GM21717 (cell line): ENCODE measurements around the gene ANO7.

ENCODE experiments used
- ATAC-seq: cut with Tn5 transposase; IDR thresholded peaks from one replicate; pipeline ENCODE4 v1.9.1; 2021; ENCODE audit warnings: mild to moderate bottlenecking, moderate library complexity; ENCODE audit not compliant: unreplicated experiment

The ANO7 gene

DNA sequence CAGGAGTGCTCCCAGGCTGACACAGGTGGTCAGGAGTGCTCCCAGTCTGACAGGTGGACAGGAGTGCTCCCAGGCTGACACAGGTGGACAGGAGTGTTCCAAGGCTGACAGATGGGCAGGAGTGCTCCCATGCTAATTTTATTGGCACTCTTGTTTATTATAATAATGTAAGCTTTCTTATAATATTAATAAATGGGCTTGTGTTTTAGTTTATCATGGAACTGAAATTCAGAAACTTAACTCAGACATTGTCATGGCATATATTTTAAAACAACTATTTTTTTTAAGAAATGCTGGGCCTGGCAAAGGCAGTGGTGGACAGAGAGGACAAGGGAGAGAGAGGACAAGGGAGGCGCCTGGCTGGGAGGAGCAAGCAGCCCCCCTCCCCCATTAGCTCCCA, 18.7 kb downstream of the ANO7 start:
- no peak for ATAC-seq

DNA sequence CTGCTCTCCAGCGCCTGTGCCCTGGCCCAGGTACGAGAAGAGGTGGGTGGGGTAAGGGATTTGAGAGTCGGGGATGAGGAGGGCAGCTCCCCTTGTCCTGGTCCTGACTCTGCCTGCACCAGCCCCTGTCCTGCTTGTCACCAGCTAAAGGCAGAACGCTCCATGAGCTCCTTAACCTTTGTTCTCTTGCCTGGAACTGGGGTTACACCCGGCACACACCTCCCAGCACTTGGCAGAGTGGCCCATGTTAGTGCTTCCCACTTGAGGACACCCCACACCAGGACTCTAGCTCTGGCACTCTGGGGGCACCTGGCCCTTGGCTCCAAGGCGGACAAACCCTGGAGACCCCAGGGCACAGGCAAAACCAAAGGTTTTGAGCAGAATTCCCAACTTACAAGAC, 19.2 kb downstream of the ANO7 start:
- no peak for ATAC-seq

- no peak for ATAC-seq
Measured at GRCh38 chr2:241208058-241208457, 19.6 kb downstream of the ANO7 start.

DNA sequence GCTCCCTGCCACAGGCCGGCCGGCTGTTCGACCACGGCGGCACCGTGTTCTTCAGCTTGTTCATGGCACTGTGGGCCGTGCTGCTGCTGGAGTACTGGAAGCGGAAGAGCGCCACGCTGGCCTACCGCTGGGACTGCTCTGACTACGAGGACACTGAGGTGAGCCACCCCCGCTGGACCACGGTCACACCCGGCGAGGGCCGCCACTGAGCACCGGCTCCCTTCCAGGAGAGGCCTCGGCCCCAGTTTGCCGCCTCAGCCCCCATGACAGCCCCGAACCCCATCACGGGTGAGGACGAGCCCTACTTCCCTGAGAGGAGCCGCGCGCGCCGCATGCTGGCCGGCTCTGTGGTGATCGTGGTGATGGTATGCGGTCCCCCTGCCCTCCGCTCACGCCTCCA, 20.8 kb downstream of the ANO7 start:
- ATAC-seq: no peak

GRCh38 chr2:241211276-241211675, 22.8 kb downstream of the ANO7 start:
- no peak for ATAC-seq

- no peak for ATAC-seq
Measured at GRCh38 chr2:241213041-241213440, 24.6 kb downstream of the ANO7 start.

GRCh38 chr2:241213567-241213966, 25.1 kb downstream of the ANO7 start:
- ATAC-seq: no peak

- ATAC-seq: no peak
Measured at GRCh38 chr2:241214209-241214608, 25.7 kb downstream of the ANO7 start.

GRCh38 chr2:241214766-241215165, 26.3 kb downstream of the ANO7 start:
- ATAC-seq: no peak

DNA sequence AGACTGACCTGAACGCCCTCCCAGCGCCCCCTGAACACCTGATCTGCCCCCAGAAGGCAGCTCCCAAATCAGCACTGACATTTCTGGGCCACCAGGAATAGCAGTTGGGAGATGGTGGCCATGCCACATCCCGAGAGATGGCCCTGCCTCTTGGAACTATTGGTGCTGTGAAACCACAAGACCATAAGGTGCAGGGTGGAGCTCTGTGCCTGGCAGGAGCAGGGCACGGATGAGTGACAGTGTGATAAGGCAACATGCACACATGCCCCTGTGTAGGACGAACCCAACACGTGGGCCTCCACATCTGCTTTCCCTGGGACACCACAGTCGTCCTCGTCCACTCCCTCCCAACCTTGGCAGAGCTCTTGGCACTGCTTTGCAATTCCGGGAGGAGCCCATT, 26.9 kb downstream of the ANO7 start:
- no peak for ATAC-seq

- ATAC-seq: no peak
Measured at GRCh38 chr2:241216211-241216761, 27.8 kb downstream of the ANO7 start.

- no peak for ATAC-seq
Measured at GRCh38 chr2:241217320-241218031, 29.0 kb downstream of the ANO7 start.

- no peak for ATAC-seq
Measured at GRCh38 chr2:241218131-241219029, 29.9 kb downstream of the ANO7 start.

- ATAC-seq: no peak
Measured at GRCh38 chr2:241219030-241219382, 30.5 kb downstream of the ANO7 start.

- ATAC-seq: no peak
Measured at GRCh38 chr2:241219856-241220356, 31.4 kb downstream of the ANO7 start.

GRCh38 chr2:241223211-241224017, 34.9 kb downstream of the ANO7 start:
- no peak for ATAC-seq

DNA sequence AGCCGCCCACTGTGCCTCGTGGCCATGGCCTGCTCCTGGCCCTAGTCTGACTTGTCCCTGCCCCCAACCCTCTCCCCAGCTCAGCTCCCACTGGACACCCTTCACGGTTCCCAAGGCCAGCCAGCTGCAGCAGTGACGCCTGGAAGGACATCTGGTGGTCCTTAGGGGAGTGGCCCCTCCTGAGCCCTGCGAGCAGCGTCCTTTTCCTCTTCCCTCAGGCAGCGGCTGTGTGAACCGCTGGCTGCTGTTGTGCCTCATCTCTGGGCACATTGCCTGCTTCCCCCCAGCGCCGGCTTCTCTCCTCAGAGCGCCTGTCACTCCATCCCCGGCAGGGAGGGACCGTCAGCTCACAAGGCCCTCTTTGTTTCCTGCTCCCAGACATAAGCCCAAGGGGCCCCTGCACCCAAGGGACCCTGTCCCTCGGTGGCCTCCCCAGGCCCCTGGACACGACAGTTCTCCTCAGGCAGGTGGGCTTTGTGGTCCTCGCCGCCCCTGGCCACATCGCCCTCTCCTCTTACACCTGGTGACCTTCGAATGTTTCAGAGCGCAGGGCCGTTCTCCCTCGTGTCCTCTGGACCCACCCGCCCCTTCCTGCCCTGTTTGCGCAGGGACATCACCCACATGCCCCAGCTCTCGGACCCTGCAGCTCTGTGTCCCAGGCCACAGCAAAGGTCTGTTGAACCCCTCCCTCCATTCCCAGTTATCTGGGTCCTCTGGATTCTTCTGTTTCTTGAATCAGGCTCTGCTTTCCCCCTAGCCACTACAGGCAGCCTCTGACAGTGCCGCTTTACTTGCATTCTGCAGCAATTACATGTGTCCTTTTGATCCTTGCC, 35.8 kb downstream of the ANO7 start:
- no peak for ATAC-seq

DNA sequence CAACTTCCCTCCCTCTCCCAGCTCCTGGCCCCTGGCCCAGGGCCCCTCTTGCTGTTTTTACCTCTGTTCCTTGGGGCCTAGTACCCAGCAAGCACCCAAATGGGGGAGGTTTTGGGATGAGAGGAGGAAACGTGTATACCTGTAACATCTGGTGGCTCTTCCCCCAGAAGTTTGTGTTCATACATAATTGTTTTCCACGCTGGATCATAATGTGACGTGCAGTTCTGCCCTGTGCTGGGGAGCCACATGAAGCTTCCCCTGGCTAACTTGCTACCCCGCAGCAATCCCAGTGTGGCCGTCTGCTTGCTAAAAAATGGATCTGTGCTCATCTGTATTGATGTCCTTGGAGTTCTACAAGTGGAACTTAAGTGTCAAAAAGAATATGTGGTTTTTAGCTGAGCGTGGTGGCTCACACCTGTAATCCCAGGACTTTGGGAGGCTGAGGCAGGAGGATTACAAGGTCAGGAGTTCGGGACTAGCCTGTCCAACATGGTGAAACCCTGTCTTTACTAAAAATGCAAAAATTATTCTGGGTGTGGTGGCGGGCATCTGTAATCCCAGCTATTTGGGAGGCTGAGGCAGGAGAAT, 36.5 kb downstream of the ANO7 start:
- ATAC-seq: no peak

DNA sequence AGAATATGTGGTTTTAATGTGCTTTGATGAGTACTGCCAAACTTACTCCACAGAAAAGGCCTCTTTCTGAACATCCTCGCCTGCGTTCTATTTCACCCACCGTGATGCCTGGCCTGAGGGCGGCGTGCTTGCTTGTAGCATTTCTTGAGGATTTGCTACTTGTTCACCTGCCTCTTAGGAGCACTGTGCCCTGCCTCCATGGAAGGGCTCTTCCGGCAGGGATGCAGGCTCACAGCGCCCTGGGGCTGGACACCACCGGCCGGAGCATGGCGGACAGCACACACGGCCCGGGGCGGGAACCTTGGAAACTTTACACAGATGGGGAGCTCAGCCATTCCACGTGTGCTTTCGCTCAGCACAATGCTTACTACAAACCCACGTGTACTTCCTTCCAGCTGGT, 37.1 kb downstream of the ANO7 start:
- no peak for ATAC-seq

DNA sequence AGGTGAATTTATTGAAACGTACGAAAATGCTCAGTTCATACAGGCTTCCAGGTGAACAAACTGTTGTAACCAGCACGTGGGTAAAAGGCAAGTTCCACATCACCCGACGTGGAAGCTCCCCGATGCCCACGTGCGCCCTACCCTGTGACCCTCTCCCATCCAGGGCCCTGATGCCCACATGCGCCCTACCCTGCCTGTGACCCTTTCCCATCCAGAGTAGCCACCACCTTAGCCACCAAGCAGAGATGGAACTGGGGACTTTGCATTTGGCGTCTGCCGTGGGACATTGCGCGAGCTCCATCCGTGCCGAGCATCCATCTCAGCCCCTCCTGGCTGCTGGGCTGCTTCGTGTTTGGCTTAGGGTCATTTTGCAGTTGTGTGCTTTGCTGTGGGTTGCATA, 37.5 kb downstream of the ANO7 start:
- ATAC-seq: no peak
